ENCODE measurements around the gene RIMBP2. TPM values are rescaled to one million over a fixed set of nuclear protein-coding genes. Genes with fewer than 3 reads are reported as not detected.

RIMBP2 gene
- total RNA-seq, 4 donors from 2014 or later = 0.29 to 8.2 (median 5.6) TPM

DNA sequence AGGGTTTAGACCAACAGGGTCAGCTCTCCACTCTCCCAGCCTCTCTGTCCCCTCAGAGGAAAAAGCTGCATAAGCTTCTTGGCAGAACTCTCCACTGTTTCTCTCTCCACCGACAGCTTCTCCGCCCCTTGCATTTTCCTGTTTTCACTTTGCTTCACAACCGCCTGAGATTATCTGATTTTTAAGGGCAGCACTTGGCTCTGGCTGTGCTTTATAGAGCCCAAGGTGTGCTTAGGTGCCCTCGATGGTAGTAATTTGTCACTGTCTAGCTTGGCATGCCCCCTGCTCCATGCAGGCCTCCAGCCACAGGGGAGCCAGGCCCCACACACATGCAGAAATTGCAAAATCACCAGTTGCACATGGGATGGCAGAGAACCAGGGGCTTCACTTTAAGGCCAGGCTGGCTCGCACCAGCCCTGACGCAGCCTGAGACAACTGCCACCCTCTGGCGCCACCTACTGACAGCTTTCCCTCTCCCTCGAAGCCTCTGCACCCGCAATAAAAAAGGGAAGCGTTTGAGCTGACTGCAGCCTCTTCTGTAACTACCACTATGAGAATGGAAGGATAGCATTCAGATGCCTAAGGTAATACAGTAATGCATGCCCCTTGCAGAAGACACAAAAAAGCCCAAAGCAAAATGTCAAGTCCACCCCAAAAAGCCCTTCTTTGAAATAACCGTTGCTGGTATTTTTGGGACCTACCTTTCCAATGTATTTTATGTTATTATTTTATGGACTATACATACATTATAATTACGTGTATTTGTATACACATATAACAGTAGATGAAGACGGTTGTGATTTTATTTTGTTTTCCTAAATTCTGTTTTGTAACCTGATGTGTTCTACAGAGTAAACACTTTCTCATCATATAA lies 32.0 kb upstream of the RIMBP2 start:
- no peaks in the 10 kb centered on the region for H3K9me3 ChIP-seq
- no peaks in the 10 kb centered on the region for H3K27me3 ChIP-seq
- no peaks in the 10 kb centered on the region for H3K4me1 ChIP-seq
- H3K36me3 ChIP-seq = no peaks in the 10 kb centered on the region
- intact Hi-C loops (cut with DNase I; ENCODE audit: low total_unique reads) = no loop called here
- H3K27ac ChIP-seq = no peak overlapping the region
- DNase-seq = peak; percentile 49 to 73
- TF ChIP-seq, protein P1, sequence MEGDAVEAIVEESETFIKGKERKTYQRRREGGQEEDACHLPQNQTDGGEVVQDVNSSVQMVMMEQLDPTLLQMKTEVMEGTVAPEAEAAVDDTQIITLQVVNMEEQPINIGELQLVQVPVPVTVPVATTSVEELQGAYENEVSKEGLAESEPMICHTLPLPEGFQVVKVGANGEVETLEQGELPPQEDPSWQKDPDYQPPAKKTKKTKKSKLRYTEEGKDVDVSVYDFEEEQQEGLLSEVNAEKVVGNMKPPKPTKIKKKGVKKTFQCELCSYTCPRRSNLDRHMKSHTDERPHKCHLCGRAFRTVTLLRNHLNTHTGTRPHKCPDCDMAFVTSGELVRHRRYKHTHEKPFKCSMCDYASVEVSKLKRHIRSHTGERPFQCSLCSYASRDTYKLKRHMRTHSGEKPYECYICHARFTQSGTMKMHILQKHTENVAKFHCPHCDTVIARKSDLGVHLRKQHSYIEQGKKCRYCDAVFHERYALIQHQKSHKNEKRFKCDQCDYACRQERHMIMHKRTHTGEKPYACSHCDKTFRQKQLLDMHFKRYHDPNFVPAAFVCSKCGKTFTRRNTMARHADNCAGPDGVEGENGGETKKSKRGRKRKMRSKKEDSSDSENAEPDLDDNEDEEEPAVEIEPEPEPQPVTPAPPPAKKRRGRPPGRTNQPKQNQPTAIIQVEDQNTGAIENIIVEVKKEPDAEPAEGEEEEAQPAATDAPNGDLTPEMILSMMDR (IDR thresholded peaks at IDR 0.05) = peak; percentile 66 to 78 (median 73)
- TF ChIP-seq POLR2A (IDR thresholded peaks at IDR 0.05) = no peak
- H3K4me3 ChIP-seq = no peak overlapping the region

DNA sequence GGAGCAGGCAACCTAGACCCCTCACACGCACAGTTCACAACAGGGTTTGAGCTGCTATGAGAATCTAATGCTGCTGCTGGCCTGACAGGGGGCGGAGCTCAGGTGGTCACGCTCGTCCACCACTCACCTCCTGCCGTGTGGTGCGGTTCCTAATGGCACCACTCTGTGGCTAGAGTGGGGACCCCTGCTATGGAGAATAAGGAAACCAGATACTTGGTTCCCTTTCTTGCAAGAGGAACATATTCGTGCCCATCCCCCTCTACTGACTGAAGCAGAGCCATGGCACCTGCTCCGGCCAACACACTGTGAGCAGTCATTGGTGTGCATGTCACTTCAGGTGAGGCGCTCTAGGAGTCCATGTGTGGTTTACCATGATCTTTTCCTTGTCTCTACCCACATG lies 30.4 kb upstream of the RIMBP2 start:
- intact Hi-C loops (cut with DNase I; ENCODE audit: low total_unique reads) = no loop called here
- no peaks in the 10 kb centered on the region for H3K27me3 ChIP-seq
- no peak overlapping the region for H3K4me3 ChIP-seq
- no peak overlapping the region for H3K27ac ChIP-seq
- H3K36me3 ChIP-seq = no peaks in the 10 kb centered on the region
- no peaks in the 10 kb centered on the region for H3K9me3 ChIP-seq
- no peak for DNase-seq
- TF ChIP-seq POLR2A (IDR thresholded peaks at IDR 0.05) = no peak
- TF ChIP-seq, protein P1 (IDR thresholded peaks at IDR 0.05) = no peak
- no peaks in the 10 kb centered on the region for H3K4me1 ChIP-seq

DNA sequence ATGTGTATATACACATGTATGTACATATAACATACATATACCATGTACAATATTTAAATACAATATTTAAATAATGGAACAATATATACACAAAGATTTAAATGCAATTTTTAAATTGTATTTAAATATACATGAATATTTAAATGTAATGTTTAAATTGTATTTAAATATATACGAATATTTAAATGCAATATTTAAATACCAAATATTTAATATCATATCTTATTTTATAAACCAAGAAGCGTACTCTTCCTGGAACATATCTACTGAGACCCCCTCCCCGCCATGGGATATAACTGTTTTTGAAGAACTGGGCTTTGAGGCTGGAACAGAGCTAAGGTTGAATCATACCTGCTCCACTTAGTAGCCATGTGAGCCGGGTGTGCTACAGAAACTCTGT lies 29.8 kb upstream of the RIMBP2 start:
- TF ChIP-seq, protein P1 (IDR thresholded peaks at IDR 0.05) = no peak
- no peak for TF ChIP-seq POLR2A (IDR thresholded peaks at IDR 0.05)
- no peaks in the 10 kb centered on the region for H3K4me1 ChIP-seq
- no peaks in the 10 kb centered on the region for H3K27me3 ChIP-seq
- no peak for DNase-seq
- no peaks in the 10 kb centered on the region for H3K9me3 ChIP-seq
- intact Hi-C loops (cut with DNase I; ENCODE audit: low total_unique reads) = no loop called here
- H3K27ac ChIP-seq = no peak overlapping the region
- H3K36me3 ChIP-seq = no peaks in the 10 kb centered on the region
- H3K4me3 ChIP-seq = no peak overlapping the region

DNA sequence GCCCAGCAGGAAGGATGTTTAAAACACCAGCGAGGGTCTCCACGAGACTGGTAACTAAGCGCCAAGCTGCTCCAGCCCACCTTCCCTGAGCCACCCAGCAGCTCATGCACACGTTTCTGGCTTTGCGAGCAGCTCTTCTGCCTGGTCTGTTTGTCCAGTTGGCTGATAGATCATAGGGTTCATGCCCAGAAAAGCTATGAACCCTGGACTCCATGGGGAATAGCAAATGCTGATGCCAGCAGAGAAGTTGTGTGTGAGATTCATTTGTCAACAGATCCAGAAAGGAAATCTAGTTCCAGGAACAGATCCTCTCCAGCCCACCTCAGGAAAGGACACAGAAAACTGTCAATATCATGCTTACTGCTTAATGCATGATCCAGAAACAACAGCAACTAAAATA lies 28.2 kb upstream of the RIMBP2 start:
- TF ChIP-seq, protein P1 (IDR thresholded peaks at IDR 0.05) = no peak
- no peaks in the 10 kb centered on the region for H3K4me1 ChIP-seq
- H3K27ac ChIP-seq = no peak overlapping the region
- no peak overlapping the region for H3K4me3 ChIP-seq
- no peaks in the 10 kb centered on the region for H3K27me3 ChIP-seq
- H3K36me3 ChIP-seq = no peaks in the 10 kb centered on the region
- no peak for DNase-seq
- intact Hi-C loops (cut with DNase I; ENCODE audit: low total_unique reads) = no loop called here
- H3K9me3 ChIP-seq = no peaks in the 10 kb centered on the region

DNA sequence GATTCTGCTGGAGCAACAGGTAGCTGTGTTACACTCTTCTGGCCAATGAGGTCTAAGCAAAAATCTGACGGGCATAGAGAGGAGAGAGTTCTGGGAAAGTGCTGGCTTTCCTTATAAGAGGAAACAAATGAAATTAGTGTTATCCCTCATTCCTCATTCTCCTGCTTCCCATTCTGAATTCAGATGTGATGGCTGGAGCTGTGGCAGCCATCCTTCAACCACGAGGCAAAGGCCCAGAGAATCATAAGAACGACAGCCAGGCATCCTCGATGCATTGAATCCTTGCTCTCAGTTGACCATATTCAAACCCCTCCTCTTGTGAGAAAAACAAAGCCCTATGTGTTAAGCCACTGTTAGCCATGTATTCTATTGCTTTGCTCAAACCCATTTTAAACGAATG lies 27.5 kb upstream of the RIMBP2 start:
- no peaks in the 10 kb centered on the region for H3K36me3 ChIP-seq
- no peak for TF ChIP-seq POLR2A (IDR thresholded peaks at IDR 0.05)
- TF ChIP-seq, protein P1 (IDR thresholded peaks at IDR 0.05) = no peak
- H3K27ac ChIP-seq = no peak overlapping the region
- no peak for DNase-seq
- intact Hi-C loops (cut with DNase I; ENCODE audit: low total_unique reads) = no loop called here
- no peaks in the 10 kb centered on the region for H3K9me3 ChIP-seq
- no peaks in the 10 kb centered on the region for H3K27me3 ChIP-seq
- H3K4me1 ChIP-seq = no peaks in the 10 kb centered on the region
- H3K4me3 ChIP-seq = no peak overlapping the region

Data from uterus (tissue), 4 donors.